GM23338 (cell line): ENCODE measurements around the gene DLL4. TPM values are rescaled to one million over a fixed set of nuclear protein-coding genes. Genes with fewer than 3 reads are reported as not detected.

Source experiments
- ATAC-seq: fragments of 200-7000 bp; cut with Tn5 transposase; 3 replicates; pipeline ENCODE4 v1.9.1; 2020
- DNase-seq: peaks from one replicate; pipeline ENCODE4 v3.0.0-alpha.2; 2015; ENCODE audit warnings: low spot score
- H2AFZ ChIP-seq: fragments of 200-600 bp; sonication (generic); 2 replicates; pipeline ENCODE4 v1.8.0; 2016; ENCODE audit warnings: antibody characterized with exemption, mild to moderate bottlenecking, moderate library complexity
- H3F3A ChIP-seq: fragments of 200-600 bp; sonication (generic); replicated peaks from 2 replicates; pipeline ENCODE4 v1.8.0; 2017; ENCODE audit warnings: antibody characterized with exemption, mixed run types, low read depth
- H3K27ac ChIP-seq: fragments of 200-600 bp; sonication (generic); 2 replicates; pipeline ENCODE4 v1.6.1; 2016; ENCODE audit warnings: low read depth
- H3K27me3 ChIP-seq: fragments of 200-600 bp; sonication (generic); 2 replicates; pipeline ENCODE4 v1.8.0; 2016; ENCODE audit warnings: mild to moderate bottlenecking, mixed run types, moderate library complexity; ENCODE audit not compliant: insufficient read depth
- H3K36me3 ChIP-seq: fragments of 200-600 bp; sonication (generic); 2 replicates; pipeline ENCODE4 v1.8.0; 2016; ENCODE audit warnings: mild to moderate bottlenecking; ENCODE audit not compliant: insufficient read depth
- H3K4me1 ChIP-seq: fragments of 200-600 bp; sonication (generic); 2 replicates; pipeline ENCODE4 v1.8.0; 2016; ENCODE audit warnings: mild to moderate bottlenecking, moderate library complexity; ENCODE audit not compliant: insufficient read depth
- H3K4me2 ChIP-seq: fragments of 200-600 bp; sonication (generic); 2 replicates; pipeline ENCODE4 v1.7.1; 2017; ENCODE audit warnings: mixed run types
- H3K4me3 ChIP-seq: fragments of 200-600 bp; sonication (generic); 2 replicates; pipeline ENCODE4 v1.6.1; 2016; ENCODE audit warnings: mixed run types
- H3K79me2 ChIP-seq: fragments of 200-600 bp; sonication (generic); replicated peaks from 2 replicates; pipeline ENCODE4 v1.8.0; 2017; ENCODE audit warnings: mild to moderate bottlenecking; ENCODE audit not compliant: insufficient read depth
- H3K9me2 ChIP-seq: fragments of 200-600 bp; sonication (generic); 2 replicates; pipeline ENCODE4 v1.8.0; 2017; ENCODE audit not compliant: insufficient read depth
- H4K20me1 ChIP-seq: fragments of 200-600 bp; sonication (generic); replicated peaks from 2 replicates; pipeline ENCODE4 v1.8.0; 2017; ENCODE audit warnings: mild to moderate bottlenecking; ENCODE audit not compliant: insufficient read depth
- H3K27ac Mint-ChIP-seq: 2 replicates; pipeline ENCODE4 v1.8.0; 2020; ENCODE audit warnings: inconsistent platforms, mild to moderate bottlenecking, moderate library complexity, mixed read lengths
- H3K27me3 Mint-ChIP-seq: 3 replicates; pipeline ENCODE4 v1.8.0; 2022; ENCODE audit warnings: low read depth, mild to moderate bottlenecking, moderate library complexity, mixed read lengths, inconsistent platforms; ENCODE audit not compliant: insufficient read depth, poor library complexity
- H3K36me3 Mint-ChIP-seq: 3 replicates; pipeline ENCODE4 v1.8.0; 2021; ENCODE audit warnings: low read depth, mild to moderate bottlenecking, inconsistent platforms, moderate library complexity, mixed read lengths
- H3K4me1 Mint-ChIP-seq: 3 replicates; pipeline ENCODE4 v1.8.0; 2020; ENCODE audit warnings: mild to moderate bottlenecking, inconsistent platforms, mixed read lengths
- H3K4me3 Mint-ChIP-seq: 3 replicates; pipeline ENCODE4 v1.8.0; 2021; ENCODE audit warnings: moderate library complexity, mild to moderate bottlenecking, inconsistent platforms, mixed read lengths
- H3K9me3 Mint-ChIP-seq: 3 replicates; pipeline ENCODE4 v1.8.0; 2020; ENCODE audit warnings: moderate library complexity, mild to moderate bottlenecking, inconsistent platforms, mixed read lengths
- CREB1 ChIP-seq: fragments of 250-450 bp; sonication (Bioruptor Pico); IDR thresholded peaks from 2 replicates; pipeline ENCODE4 v1.5.0; 2020; ENCODE audit warnings: low read depth, mild to moderate bottlenecking, moderate library complexity
- CTCF ChIP-seq, 2 experiments: fragments of 200-600 bp in 1 of 2; sonication (generic) in 1 of 2; conservative IDR thresholded peaks; 2 replicates each; pipeline versions ENCODE4 v1.5.1 to v1.6.1; 2016 to 2017; ENCODE audit warnings: antibody characterized with exemption in 2 of 2, low read depth in 2 of 2, mild to moderate bottlenecking in 2 of 2, moderate library complexity in 1 of 2
- ETS1 ChIP-seq: IDR thresholded peaks from 2 replicates; pipeline ENCODE4 v1.6.1; 2016; ENCODE audit warnings: antibody characterized with exemption
- EZH2 ChIP-seq: fragments of 200-600 bp; sonication (generic); IDR thresholded peaks from one replicate; pipeline ENCODE4 v1.8.0; 2017; ENCODE audit warnings: antibody characterized with exemption, mild to moderate bottlenecking, low read depth; ENCODE audit not compliant: unreplicated experiment
- NANOG ChIP-seq: IDR thresholded peaks from 2 replicates; pipeline ENCODE4 v1.6.1; 2016; ENCODE audit warnings: antibody characterized with exemption, borderline replicate concordance
- POLR2AphosphoS5 ChIP-seq: IDR thresholded peaks from 2 replicates; pipeline ENCODE4 v1.6.1; 2016; ENCODE audit warnings: antibody characterized with exemption, low read depth
- STAT1 ChIP-seq: IDR thresholded peaks from one replicate; pipeline ENCODE4 v1.6.1; 2016; ENCODE audit warnings: antibody characterized with exemption; ENCODE audit not compliant: unreplicated experiment
- ZNF114 ChIP-seq: fragments of 250-450 bp; sonication (Bioruptor Pico); IDR thresholded peaks from 2 replicates; pipeline ENCODE4 v1.5.0; 2020; ENCODE audit warnings: mild to moderate bottlenecking, moderate library complexity
- ZNF331 ChIP-seq: fragments of 250-450 bp; sonication (Bioruptor Pico); IDR thresholded peaks from 2 replicates; pipeline ENCODE4 v1.5.0; 2020; ENCODE audit warnings: low read depth, mild to moderate bottlenecking, moderate library complexity
- polyA plus RNA-seq: library from polyadenylated mRNA; unstranded; fragments of >200 nt; fragmentation: Nextera tagmentation; extraction: Ambion mirVana; gene quantifications from 2 replicates; pipeline ENCODE4 v1.2.1, GENCODE V29; 2016
- total RNA-seq: library from RNA; depleted of rRNA; stranded (reverse); fragments of >200 nt; shearing (Covaris generic); gene quantifications from 2 replicates; pipeline ENCODE4 v1.2.3, GENCODE V29; 2014

The DLL4 gene
- total and polyA plus RNA-seq, 2 experiments from 2014 or later: 0.31 to 0.99 TPM

- Histone ChIP-seq H3K4me3 (no peak overlapping the region), H3K27ac (no peak overlapping the region), H3K36me3 (no peaks in the 10 kb centered on the region), H2AFZ (no peak overlapping the region), H3K4me2 (no peak overlapping the region), H3K27me3 (peaks cover 22% of the 10 kb centered on the region), H3K9me2 (no peaks in the 10 kb centered on the region), H3K4me1 (peaks cover 7% of the 10 kb centered on the region; the same call in 1 of the 2 replicates), H3F3A (0 out of 2 replicates have a peak, but pooled peaks cover 10% of the 10 kb centered on the region), H4K20me1 (no peaks in the 10 kb centered on the region), H3K79me2 (no peaks in the 10 kb centered on the region)
- H3K27ac Mint-ChIP-seq: no peak overlapping the region
- H3K36me3 Mint-ChIP-seq: no peaks in the 10 kb centered on the region
- ATAC-seq (peak; percentile 39), DNase-seq (peak; percentile 51)
- TF ChIP-seq EZH2: no peak
- TF ChIP-seq CTCF (conservative IDR thresholded peaks at IDR 0.05; ENCODE audit: low read depth in 2 of 2): peak in 1 of 2 experiments; percentile 28; a peak in 1 of 4 replicates
- no peaks in the 10 kb centered on the region for H3K9me3 Mint-ChIP-seq
- H3K4me3 Mint-ChIP-seq: no peak overlapping the region
- H3K4me1 Mint-ChIP-seq: peaks cover 23% of the 10 kb centered on the region
- H3K27me3 Mint-ChIP-seq: peaks cover 31% of the 10 kb centered on the region
Measured at GRCh38 chr15:40917585-40917984, 11.6 kb upstream of the DLL4 start.

- ATAC-seq (no peak), DNase-seq (no peak)
- H2AFZ ChIP-seq: no peak overlapping the region
- Mint-ChIP-seq H3K4me3 (no peak overlapping the region), H3K4me1 (peaks cover 23% of the 10 kb centered on the region), H3K27ac (no peak overlapping the region), H3K27me3 (peaks cover 38% of the 10 kb centered on the region), H3K36me3 (no peaks in the 10 kb centered on the region), H3K9me3 (no peaks in the 10 kb centered on the region)
- no peaks in the 10 kb centered on the region for H3K79me2 ChIP-seq
- peaks cover 29% of the 10 kb centered on the region for H3K27me3 ChIP-seq
- H4K20me1 ChIP-seq: no peaks in the 10 kb centered on the region
- peaks cover 7% of the 10 kb centered on the region; the same call in 1 of the 2 replicates for H3K4me1 ChIP-seq
- no peak overlapping the region for H3K4me3 ChIP-seq
- no peaks in the 10 kb centered on the region for H3K36me3 ChIP-seq
- no peaks in the 10 kb centered on the region for H3K9me2 ChIP-seq
- 0 out of 2 replicates have a peak, but pooled peaks cover 10% of the 10 kb centered on the region for H3F3A ChIP-seq
- H3K27ac ChIP-seq: no peak overlapping the region
- no peak overlapping the region for H3K4me2 ChIP-seq
- TF ChIP-seq EZH2 (no peak), ZNF114 (CRISPR knock-in tag) (no peak), NANOG (no peak), ETS1 (no peak), STAT1 (no peak), CTCF (conservative IDR thresholded peaks at IDR 0.05; ENCODE audit: low read depth in 2 of 2) (no peak), CREB1 (CRISPR knock-in tag) (no peak), POLR2AphosphoS5 (no peak), ZNF331 (CRISPR knock-in tag) (no peak)
Measured at GRCh38 chr15:40918146-40918798, 10.9 kb upstream of the DLL4 start.
